NCI-H2227 (cell line): ENCODE results near the gene DNAJA2.
"Not testable (repeated sequence)": the region's sequence is repeated elsewhere in the genome, so short reads cannot be mapped to it uniquely, and the experiment has no call there.

Experiments used
- DNase-seq: peaks from one replicate; lab custom pipeline; 2025; ENCODE audit not compliant: unreplicated experiment; lab: John Stamatoyannopoulos, UW

DNAJA2 gene

DNA sequence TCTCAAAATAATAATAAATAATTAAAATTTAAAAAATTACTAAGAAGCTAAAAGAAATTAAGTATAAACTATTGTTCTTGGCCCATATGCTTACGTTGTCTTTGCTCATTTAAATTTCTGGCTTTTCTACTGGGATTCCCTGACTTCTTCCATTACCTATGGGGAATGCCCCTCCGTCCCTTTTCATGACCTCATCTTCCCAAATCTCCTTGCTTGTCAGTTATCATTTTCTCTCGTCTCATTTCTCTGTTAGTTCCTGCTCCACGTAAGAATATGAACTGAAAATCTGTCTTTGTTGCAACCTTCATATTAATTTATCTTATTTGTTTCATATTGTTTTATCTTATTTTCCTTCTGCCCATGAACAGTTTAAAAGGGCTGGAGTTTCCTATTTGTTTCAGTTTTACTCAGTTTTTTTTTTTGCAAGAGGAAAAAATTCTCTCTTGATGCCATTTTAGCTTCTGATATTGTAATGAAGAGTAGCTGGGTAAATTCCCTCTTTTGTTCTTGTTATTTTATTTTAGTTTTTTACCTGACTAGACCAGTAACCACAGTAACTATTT, 2.5 kb upstream of the DNAJA2 start:
- no peak for DNase-seq

DNA sequence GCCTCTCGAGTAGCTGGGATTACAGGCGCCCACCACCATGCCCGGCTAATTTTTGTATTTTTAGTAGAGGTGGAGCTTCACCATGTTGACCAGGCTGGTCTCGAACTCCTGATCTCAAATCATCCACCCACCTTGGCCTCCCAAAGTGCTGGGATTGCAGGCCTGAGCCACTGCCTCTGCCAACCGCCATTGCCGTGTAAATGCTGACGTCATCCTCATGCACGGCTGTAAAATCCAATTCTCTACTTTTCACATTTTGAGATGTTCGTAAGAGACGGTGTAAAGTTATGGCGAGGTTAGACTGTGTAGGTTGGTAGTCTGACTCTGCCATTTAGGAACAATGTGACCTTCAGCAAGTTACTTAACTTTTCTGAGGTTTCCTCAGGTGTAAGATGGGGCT, 1.7 kb upstream of the DNAJA2 start:
- no peak for DNase-seq

DNA sequence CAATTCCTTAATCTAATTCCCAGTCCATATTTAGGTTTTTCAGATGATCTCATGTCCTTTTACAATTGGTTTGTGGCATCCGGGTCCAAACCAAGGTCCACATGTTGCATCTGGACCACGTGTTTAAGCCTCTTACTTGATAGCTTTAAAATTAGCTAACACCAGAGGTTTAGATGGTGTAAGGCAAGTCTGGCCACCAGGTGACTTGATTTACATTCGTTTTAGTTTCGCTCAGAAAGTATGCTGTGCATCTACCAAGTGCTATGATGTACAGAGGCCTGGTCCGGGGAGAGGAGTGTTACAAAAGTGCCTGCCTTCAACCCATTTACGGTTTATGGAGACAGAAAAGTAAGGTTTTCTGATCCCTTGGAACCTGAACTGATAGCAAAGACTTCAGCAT, 878 bp upstream of the DNAJA2 start:
- peak; percentile 7 for DNase-seq

DNA sequence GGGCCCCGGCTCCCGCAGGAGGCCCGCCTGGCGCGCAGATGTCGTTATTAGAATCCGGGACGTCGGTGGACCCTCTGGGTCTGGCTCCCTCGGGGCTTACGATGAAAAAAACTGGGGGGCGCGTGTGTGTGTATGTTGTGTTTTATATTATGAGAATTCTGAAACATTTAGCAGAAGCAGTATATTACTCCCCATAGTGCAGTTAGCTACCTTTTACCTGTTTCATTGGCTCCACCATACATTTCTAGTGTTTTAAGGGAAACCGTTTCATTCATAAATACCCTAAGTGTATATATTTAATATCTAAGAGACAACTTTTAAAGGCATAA, 486 bp upstream of the DNAJA2 start:
- no peak for DNase-seq

DNA sequence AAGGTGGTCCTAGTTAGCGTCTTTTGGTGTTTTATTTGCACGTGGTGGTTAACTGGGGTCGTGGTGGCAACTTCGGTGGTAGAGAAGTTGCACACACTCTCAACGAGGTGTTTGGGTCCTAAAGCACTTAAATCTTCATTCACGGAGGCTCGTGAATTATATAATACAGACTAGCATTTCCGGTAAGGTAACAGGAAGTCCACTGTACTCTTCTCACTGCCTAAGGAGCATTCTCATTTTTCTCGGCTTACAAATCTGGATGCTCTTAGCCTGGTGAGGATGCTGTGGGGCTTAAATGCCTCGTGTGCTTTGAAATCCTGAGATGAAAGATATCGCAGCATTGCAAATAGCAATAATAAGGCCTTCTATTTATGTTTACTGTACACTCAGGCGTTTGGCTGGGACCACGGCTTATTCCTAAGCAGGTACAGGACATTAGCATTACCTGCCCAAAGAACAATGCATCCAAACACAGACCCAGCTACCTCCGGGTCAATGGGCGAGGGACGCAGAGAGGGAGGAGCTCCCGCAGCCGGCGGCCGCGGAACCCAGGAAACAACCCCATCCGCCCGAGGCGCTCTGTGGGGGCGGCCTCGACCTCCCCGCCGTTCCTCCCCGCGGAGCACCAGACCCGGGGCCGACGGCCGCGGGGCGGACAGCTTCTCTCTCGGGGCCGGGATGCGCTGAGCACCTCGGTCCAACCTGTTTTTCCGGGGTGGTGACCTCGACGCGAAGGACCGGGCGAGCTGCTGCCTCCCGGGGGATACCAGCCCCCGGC, 856 bp downstream of the DNAJA2 start:
- peak; percentile 30 for DNase-seq

DNA sequence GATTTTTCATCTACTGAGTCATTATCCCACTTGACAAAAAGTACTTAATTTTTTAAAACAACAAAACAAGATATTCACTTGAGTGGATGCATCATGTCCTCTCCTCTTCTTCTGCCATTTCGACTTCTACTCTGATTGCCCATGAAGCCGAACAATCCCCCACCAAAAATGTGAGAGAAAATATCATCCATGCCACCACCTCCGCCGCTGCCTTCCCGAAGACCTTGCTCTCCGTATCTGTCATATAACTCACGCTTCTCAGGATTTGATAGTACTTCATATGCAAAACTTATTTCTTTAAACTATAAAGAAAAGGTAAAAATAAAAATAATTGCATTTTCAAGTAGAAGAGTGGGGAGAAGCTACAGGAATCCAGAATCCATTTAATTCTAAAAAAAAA, 2.2 kb downstream of the DNAJA2 start:
- no peak for DNase-seq

DNA sequence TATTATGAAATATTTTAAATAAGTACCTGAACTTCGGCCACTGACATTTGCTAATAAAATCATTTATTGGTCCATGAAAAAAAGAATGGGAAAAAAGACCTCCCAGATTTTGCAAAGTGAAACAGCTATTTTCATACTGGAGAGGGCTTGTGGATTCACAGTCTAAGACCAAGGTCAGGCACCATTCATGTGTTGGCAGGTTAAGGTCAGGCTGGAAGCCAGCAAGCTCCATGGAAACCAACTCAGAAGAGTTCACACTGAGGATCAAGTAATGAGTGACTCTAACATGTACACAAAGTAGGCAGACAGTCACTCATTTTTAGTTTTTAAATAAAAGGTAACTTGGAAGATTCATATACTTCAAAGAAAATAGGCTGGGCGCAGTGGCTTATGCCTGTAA, 3.4 kb downstream of the DNAJA2 start:
- DNase-seq, result no peak

DNA sequence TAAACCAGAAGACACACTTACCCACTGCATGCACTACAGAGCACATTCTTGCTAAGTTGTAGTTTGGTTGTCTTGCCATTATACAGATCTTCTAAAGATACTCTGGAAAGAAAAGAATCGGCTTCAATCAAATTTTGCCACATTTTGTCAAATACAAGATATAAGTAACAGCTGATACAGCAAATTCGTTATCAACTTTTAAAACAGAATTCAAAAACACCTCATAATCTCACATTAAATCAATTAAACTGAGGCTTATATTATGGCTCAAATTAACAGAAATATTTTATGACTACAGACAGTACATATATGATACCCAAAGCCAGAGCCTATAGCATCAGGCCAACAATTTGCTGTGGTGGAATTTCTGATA, 5.4 kb downstream of the DNAJA2 start:
- DNase-seq, result no peak

DNA sequence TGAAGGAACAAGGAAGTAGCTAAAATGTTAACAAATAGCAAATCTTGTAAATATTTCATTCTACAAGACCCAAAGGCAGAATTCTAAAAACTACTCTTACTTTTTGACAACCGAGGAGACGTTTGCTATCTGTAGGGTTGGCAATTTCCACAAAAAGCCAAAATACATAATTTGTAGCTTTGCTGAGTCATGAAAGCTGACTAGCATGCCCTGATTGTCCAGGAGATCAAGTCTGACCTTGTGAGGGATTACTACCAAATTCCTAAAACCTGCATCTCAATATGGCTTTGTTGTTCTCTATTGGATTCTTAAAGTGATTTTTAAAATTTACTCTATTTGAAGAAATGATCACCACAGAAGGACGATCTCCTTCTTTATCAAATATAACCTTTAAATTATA, 10.8 kb downstream of the DNAJA2 start:
- DNase-seq, result no peak

DNA sequence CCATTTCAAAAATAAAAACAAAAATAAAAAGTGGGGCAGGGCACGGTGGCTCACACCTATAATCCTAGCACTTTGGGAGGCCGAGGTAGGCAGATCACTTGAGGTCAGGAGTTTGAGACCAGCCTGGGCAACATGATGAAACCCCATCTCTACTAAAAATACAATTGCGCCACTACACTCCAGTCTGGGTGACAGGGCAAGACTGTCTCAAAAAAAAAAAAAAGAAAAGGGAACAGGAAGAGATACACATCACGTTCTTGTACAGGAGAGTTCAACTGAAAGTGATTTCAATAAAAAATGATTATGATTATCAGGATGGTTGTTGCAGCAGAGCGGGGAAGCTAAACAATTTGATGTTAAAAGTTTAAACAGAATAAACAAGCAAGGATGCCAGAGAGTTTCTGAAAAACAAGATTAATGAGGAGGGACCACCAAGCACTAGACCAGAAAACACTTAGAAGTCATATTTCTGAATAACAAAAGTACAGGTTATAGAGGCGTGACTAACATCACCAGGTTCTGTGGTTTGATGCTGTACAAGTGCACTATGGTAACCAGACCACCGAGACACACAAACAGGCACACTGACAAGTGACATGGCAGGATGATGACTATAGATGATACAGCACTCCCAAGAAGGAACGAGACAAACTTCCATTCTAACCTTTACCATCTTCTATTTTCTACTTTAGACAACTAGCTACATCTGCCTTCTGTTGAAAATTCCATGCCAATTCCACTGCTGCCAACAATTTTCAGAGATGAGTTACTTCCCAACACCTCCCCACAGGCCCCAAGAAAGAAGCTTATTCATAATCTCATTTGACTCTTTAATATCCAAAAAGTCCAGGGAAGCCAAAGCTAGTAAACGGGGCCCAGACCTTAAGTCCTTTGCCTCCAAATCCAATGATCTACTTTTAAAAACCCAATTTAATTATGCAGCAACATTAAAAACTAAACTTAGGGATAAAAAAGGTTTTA, 11.8 kb downstream of the DNAJA2 start:
- DNase-seq, result no peak

DNA sequence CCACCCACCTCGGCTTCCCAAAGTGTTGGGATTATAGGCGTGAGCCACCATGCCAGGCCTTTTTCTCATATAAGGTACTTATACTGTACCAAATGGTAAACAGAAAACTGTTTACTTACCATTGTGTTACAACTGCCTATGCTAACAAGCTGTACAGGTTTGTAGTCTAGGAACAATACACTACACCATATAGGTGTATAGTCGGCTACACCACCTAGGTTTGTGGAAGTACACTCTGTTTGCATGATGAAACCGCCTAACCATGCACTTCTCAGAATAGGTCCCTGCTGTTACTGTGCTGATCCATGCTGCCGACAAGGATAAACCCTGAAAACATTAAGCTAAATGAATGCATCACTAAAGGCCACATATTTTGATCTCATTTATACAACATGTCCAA, 18.9 kb downstream of the DNAJA2 start:
- DNase-seq, result no peak

DNA sequence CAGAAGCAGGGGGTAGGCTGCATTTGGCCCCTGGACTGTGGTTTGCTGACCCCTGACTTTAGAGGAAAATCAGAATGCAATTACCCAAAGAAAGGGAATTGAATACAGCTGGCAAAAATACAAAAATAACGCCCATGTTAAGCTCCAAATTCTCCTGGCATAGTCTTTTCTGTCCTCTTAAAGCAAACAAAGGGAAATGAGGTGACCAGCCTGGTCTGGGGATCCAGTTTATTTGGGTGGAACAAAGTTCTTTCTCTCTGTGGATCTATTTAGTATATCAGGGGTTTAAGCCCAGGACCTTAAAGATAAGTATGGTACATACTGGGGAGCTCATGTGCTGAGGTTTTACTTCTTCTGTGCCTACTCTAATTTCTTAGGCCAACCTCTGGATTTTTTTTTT, 23.5 kb downstream of the DNAJA2 start:
- DNase-seq, result no peak

DNA sequence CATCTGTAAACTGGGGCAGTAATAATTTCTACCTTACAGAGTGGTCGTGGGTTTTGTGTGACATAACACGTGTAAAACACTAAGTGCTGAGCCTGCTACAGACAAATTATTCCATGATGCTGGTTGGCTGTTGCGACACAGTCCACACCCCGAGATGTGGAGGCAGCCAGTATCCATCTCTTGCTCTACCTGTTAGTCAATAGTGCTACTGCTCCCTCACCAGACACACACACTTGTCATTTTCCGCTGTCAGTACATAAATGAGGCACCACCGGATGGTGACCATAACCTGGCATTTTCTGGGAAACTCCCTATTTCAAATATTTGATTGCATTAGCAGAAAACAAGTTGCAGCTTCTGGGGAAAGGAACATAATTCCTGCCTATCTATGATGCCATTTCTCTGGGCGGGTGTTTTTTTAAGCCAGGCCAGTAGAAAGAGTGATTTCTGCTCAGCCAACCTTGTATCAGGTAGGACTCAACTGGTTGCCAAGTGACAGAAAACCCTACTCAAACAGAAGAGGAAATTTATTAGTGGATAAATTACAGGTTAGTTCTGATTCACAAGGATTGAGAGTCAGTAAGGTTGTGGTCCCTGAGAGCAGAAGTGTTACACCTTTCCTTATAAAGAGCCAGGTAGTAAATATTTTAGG, 24.1 kb downstream of the DNAJA2 start:
- DNase-seq, result peak; percentile 17

DNA sequence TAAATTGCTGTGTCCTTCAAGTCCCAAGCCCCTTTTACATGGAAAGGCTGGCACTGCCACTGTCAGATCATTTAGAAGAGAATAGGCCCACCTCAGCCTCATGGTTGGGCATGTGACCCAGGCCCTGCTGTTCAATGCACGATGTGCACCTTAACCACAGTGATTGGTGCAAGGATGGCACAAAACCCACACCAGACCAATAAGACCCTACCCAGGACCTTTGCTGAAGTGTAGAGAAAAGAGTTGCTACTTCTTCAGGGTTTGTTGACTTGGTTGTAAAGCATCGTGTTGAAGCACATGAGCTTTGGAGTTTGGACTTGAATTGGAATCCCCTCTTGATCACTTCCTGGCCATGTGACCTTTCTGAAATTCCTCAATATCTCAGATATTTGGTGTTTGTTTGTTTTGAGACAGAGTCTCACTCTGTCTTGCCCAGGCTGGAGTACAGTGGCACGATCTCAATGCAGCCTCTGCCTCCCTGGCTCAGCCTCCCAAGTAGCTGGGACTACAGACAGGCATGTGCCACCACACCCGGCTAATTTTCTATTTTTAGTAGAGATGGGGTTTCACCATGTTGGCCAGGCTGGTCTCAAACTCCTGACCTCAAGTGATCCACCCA, 24.8 kb downstream of the DNAJA2 start:
- DNase-seq, result no peak

DNA sequence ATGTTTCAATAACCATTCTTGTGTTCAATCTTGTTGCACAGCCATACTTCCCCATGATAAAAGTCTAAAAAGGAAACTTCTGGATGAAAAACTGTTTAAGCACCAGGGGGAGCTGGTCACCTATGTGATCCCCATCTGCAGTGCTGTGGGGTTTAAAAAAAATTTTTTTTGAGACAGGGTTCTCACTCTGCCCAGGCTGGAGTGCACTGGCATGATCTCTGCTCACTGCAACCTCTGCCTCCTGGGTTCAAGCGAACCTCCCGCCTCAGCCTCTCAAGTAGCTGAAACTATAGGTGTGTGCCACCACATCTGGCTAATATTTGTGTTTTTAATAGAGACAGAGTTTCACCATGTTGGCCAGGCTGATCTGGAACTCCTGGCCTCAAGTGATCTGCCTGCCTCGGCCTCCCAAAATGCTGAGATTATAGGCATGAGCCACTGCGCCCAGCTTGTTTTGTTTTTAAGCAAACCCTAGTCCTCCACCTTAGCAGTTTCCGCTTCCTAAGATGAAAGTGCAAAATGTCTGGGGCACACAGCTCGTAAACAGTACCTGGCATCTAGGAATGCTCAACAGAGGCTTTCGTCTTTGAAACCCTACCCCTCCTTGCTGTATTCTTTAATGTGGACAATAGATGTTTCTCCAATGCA, 25.4 kb downstream of the DNAJA2 start:
- peak; percentile 39 for DNase-seq

DNA sequence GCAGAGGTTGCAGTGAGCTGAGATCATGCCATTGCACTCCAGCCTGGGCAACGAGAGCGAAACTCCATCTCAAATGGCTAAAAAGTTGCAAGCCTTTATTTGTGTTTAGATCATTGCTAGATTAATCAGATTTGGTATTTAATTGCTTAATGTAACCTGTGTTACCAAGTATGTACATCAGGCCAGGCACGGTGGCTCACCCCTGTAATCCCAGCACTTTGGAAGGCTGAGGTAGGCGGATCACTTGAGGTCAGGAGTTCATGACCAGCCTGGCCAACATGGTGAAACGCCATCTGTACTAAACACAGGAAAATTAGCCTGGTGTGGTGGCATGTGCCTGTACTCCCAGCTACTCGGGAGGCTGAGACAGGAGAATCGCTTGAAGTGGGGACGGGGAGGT, 28.8 kb downstream of the DNAJA2 start:
- DNase-seq, result not testable (repeated sequence)

DNA sequence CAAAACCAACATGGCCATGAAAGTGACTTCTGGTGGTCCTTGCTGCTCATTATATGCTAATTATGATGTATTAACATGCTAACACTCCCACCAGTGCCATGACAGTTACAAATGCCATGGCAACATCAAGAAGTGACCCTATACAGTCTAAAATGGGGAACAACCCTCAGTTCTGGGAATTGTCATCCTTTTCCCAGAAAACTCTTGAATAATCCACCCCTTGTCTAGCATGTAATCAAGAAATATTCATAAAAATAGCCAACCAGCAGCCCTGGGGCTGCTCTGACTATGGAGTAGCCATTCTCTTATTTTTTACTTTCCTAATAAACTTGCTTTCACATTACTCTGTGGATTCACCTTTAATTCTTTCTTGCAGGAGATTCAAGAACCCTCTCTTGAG, 35.9 kb downstream of the DNAJA2 start:
- DNase-seq, result no peak

DNA sequence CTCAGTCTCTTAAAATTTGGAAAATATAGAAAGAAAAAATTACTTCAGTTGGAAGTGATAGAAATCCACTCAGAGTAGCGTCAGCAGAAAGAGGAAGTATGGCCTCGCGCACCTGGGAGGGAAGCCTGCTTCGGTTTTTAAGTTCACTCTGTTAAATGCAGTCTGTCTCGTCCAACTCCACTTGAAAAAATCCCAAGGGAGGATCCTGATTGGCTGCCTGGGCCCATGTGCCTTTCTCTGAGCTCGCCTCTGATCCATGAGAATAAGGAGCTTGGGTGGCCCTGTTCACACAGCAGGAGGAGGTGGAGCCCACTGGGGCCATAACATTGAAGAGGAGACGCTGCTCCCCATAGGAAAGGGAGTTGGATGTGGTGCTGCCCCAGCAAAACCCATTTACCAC, 40.7 kb downstream of the DNAJA2 start:
- no peak for DNase-seq

DNA sequence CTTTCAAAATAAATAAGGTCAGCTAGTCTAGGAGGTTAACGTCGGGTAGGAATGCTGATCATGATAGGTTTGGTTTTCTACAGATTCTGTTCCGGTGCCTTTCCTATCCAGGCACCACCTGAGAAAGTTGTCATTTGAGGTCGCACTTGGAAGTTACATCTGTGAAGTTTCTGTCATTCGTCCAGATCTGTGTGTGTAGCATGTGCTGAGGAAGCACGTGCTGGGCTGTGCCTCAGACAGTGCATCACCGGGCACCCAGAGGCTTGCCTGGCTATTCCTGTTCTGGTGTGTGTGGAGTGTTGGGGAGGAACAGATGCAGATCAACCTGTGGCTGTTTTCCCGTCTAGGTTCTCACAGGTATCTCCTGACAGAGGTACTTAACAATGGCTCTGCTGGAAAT, 42.6 kb downstream of the DNAJA2 start:
- DNase-seq, result no peak
